Measurements from ENCODE around the gene COG1. TPM values are rescaled to one million over a fixed set of nuclear protein-coding genes. Genes with fewer than 3 reads are reported as not detected.

The COG1 gene
- polyA plus RNA-seq (2012; rRNA removed), result 52.8 and 53.1 TPM in 2 replicates
- 21.9 and 24.1 TPM in 2 replicates for polyA plus RNA-seq (2012; cell fraction: cytosol; rRNA removed)
- 159 and 187 TPM in 2 replicates for polyA plus RNA-seq (2012; cell fraction: nucleus; rRNA removed)

- peak within 1 kb of the TSS; percentile 85 to 95 for H3K27ac ChIP-seq (ENCODE audit: low read depth in 2 of 2, low read length in 1 of 2)
- ChIA-PET POLR2A (interaction anchor here (1.2 to 2.9 kb wide), 3 partner anchors 25 to 39 kb away, joined by 4 to 14 read pairs (median 7); a partner anchor contains a TSS), CTCF (interaction anchor here (0.8 to 14.9 kb wide), 12 partner anchors 9 to 633 kb away, joined by 3 to 501 read pairs (median 28); partner anchors contain the start of genes CDC42EP4 and SSTR2)
- TF ChIP-seq GATA2 (CRISPR knock-in tag; IDR thresholded peaks at IDR 0.05) (no peak), TEAD4 (IDR thresholded peaks at IDR 0.05; ENCODE audit: borderline replicate concordance, insufficient read depth) (no peak), ZBTB33 (IDR thresholded peaks at IDR 0.05; ENCODE audit: borderline replicate concordance, low read depth) (no peak), GABPA (IDR thresholded peaks at IDR 0.05; ENCODE audit: low read depth) (peak; percentile 87), FOXJ3 (CRISPR knock-in tag; IDR thresholded peaks at IDR 0.05) (peak; percentile 24; the same call in 1 of the 2 replicates), RFX5 (IDR thresholded peaks at IDR 0.05; ENCODE audit: low read length) (no peak), MEF2A (IDR thresholded peaks at IDR 0.05; ENCODE audit: borderline replicate concordance, low read depth) (no peak), TCF12 (IDR thresholded peaks at IDR 0.05) (no peak), RCOR1 (IDR thresholded peaks at IDR 0.05; ENCODE audit: low read length) (no peak), MXI1 (IDR thresholded peaks at IDR 0.05; ENCODE audit: low read depth, low read length) (peak; percentile 73), CTCF (IDR thresholded peaks at IDR 0.05) (no peak), ELF1 (IDR thresholded peaks at IDR 0.05) (no peak), USF2 (IDR thresholded peaks at IDR 0.05; ENCODE audit: borderline replicate concordance, low read depth, low read length) (no peak), YY1 (IDR thresholded peaks at IDR 0.05; ENCODE audit: low read depth) (peak; percentile 99), EP300 (IDR thresholded peaks at IDR 0.05; ENCODE audit: borderline replicate concordance in 1 of 2, low read depth in 1 of 2, low read length in 1 of 2) (no peak), JUND (IDR thresholded peaks at IDR 0.05) (no peak), POLR2AphosphoS5 (IDR thresholded peaks at IDR 0.05; ENCODE audit: low read depth, low read length) (peak; percentile 83), SIN3A (IDR thresholded peaks at IDR 0.05; ENCODE audit: borderline replicate concordance, low read depth, low read length) (0 out of 2 replicates have a peak, but pooled peaks have one; percentile 51), FOXM1 (IDR thresholded peaks at IDR 0.05; ENCODE audit: low read depth) (no peak), MAX (IDR thresholded peaks at IDR 0.05; ENCODE audit: low read depth) (peak; percentile 63), TAF1 (IDR thresholded peaks at IDR 0.05; ENCODE audit: borderline replicate concordance, low read depth, low read length) (peak; percentile 67), EZH2phosphoT487 (IDR thresholded peaks at IDR 0.05; ENCODE audit: borderline replicate concordance, low read depth) (no peak), FOSL2 (IDR thresholded peaks at IDR 0.05; ENCODE audit: borderline replicate concordance, low read depth) (no peak), USF1 (IDR thresholded peaks at IDR 0.05; ENCODE audit: borderline replicate concordance, low read depth) (no peak), CHD2 (IDR thresholded peaks at IDR 0.05; ENCODE audit: low read length, partially characterized antibody) (peak; percentile 17), PBX3 (IDR thresholded peaks at IDR 0.05) (no peak; the same call in 1 of the 2 replicates), RAD21 (IDR thresholded peaks at IDR 0.05; ENCODE audit: low read length) (no peak)
These were observed at the start of gene COG1 for GRCh38 chr17:73192894-73193701. Gene COG1, plus strand, starts transcription at chr17:73193055. Its CDS starts 15 bp downstream, at chr17:73193070.

More at GRCh38 chr17:73192894-73193701, at the start of gene COG1:
- peaks cover 11% of the 10 kb centered on the region for H3F3A ChIP-seq (replicated peaks; ENCODE audit: insufficient read depth)
- H3K4me1 ChIP-seq (ENCODE audit: control insufficient read depth in 1 of 2, insufficient read depth in 2 of 2, low read depth in 1 of 2, low read length in 1 of 2), result peaks cover 5 to 8% of the 10 kb centered on the region in 2 experiments; a peak in 2 of 4 replicates
- peak within 1 kb of the TSS; percentile 86 for H3K9ac ChIP-seq
- peaks cover 48% of the 10 kb centered on the region for H3K79me2 ChIP-seq (ENCODE audit: insufficient read depth)
- H3K9me2 ChIP-seq, result no peaks in the 10 kb centered on the region
- peak; percentile 100 for DNase-seq
- peak within 1 kb of the TSS; percentile 73 to 76 for H3K4me3 ChIP-seq (ENCODE audit: low read depth in 2 of 2, low read length in 1 of 2)
- peak within 1 kb of the TSS; percentile 86 for H3K4me2 ChIP-seq
- no peaks in the 10 kb centered on the region for H3K9me3 ChIP-seq
- no peaks in the 10 kb centered on the region for H4K20me1 ChIP-seq (ENCODE audit: insufficient read depth)
- peak within 1 kb of the TSS; percentile 80 for H2AFZ ChIP-seq (ENCODE audit: low read depth)
- WGBS (ENCODE audit: low lambda C conversion rate), result 2% methylated on average over 26 of the region's 84 CpGs
- no peaks in the 10 kb centered on the region for H3K27me3 ChIP-seq (ENCODE audit: insufficient read depth)
- H3K36me3 ChIP-seq (replicated peaks in 1 of 2; ENCODE audit: control insufficient read depth in 1 of 2, insufficient read depth in 2 of 2, low read length in 1 of 2), result peaks cover 20 to 24% of the 10 kb centered on the region in 2 experiments
